Right cardiac atrium (tissue), 5 donors: ENCODE results near the gene PHC1. TPM values are rescaled to one million over a fixed set of nuclear protein-coding genes. Genes with fewer than 3 reads are reported as not detected.
A peak's percentile ranks its signal among the peaks of the same experiment; 100 is the strongest.
"Not testable (repeated sequence)": the region's sequence is repeated elsewhere in the genome, so short reads cannot be mapped to it uniquely, and the experiment has no call there.

Experiments
- ATAC-seq, 2 donors: fragments of 200-7000 bp; cut with Tn5 transposase; one replicate each; pipeline versions ENCODE4 v1.8.0 to v1.9.1; 2020; ENCODE audit warnings: moderate library complexity in 2 of 2, mild to moderate bottlenecking in 1 of 2
- DNase-seq, 3 donors: peaks; one replicate each; pipeline ENCODE4 v3.0.0-alpha.2; 2020
- H3K27ac ChIP-seq: one replicate; pipeline ENCODE4 v1.5.1; 2013; ENCODE audit warnings: mild to moderate bottlenecking, low read length, control low read depth, moderate library complexity
- H3K27me3 ChIP-seq: one replicate; pipeline ENCODE4 v1.6.1; 2013; ENCODE audit not compliant: control insufficient read depth, insufficient read depth
- H3K4me1 ChIP-seq: one replicate; pipeline ENCODE4 v1.6.1; 2013; ENCODE audit warnings: low read length; ENCODE audit not compliant: control insufficient read depth, insufficient read depth
- H3K4me3 ChIP-seq: one replicate; pipeline ENCODE4 v1.5.1; 2013; ENCODE audit warnings: low read length, control low read depth
- H3K9me3 ChIP-seq: one replicate; pipeline ENCODE4 v1.6.1; 2013; ENCODE audit warnings: low read length; ENCODE audit not compliant: control insufficient read depth
- WGBS: extraction: QIAGEN DNeasy Blood & Tissue Kit; methylation state at CpG from one replicate; pipeline ENCODE4 v1.1.7; 2013; 5-methylcytosine and 5-hydroxymethylcytosine counted together
- intact Hi-C, 4 donors: fragments of 100-400 bp; cut with DNase I; formaldehyde crosslinking; loops; one replicate each; pipeline versions ENCODE4 v1.11.0 to v1.14.0; 2022 to 2023
- polyA plus RNA-seq: library from polyadenylated mRNA; stranded (reverse); fragments of 200-250 nt; gene quantifications from one replicate; pipeline ENCODE4 v1.2.3, GENCODE V29; 2013
- total RNA-seq, 4 donors: library from RNA; stranded (reverse); fragmentation: NEBNext Ultra II Directional; extraction: Animal tissue kit (Norgen Biotek cat#: 25700); gene quantifications; one replicate each; pipeline ENCODE4 v1.2.1, GENCODE V29; 2021
- donor health status: healthy with polysubstance abuse.
- donor health status: DM: no; HTN: yes; CAD: no.
- donor health status: DM: no; HTN: no; CAD: no.
- donor health status: DM: no; HTN: yes; CAD: no; lungs with severe emphysema.
- donor health status: DM: yes; HTN: yes; CAD: no.

The PHC1 gene
- total and polyA plus RNA-seq, 5 donors: 13.3 to 34.9 (median 25.8) TPM

- ATAC-seq: peak in 1 of 2 donors; percentile 43
- H3K4me3 ChIP-seq, H3K9me3 ChIP-seq, DNase-seq, H3K27ac ChIP-seq, H3K27me3 ChIP-seq, H3K4me1 ChIP-seq, intact Hi-C loops: not testable (repeated sequence)
- 93% methylated on average over 2 of the region's 3 CpGs for WGBS
These were observed 18.2 kb downstream of the PHC1 start for GRCh38 chr12:8932464-8932863.

GRCh38 chr12:8934080-8934479 lies 19.8 kb downstream of the PHC1 start:
- H3K27ac ChIP-seq, ATAC-seq, H3K27me3 ChIP-seq, H3K4me1 ChIP-seq, DNase-seq, H3K9me3 ChIP-seq, intact Hi-C loops, H3K4me3 ChIP-seq: not testable (repeated sequence)
- 91% methylated on average over 4 of the region's 4 CpGs for WGBS

DNA sequence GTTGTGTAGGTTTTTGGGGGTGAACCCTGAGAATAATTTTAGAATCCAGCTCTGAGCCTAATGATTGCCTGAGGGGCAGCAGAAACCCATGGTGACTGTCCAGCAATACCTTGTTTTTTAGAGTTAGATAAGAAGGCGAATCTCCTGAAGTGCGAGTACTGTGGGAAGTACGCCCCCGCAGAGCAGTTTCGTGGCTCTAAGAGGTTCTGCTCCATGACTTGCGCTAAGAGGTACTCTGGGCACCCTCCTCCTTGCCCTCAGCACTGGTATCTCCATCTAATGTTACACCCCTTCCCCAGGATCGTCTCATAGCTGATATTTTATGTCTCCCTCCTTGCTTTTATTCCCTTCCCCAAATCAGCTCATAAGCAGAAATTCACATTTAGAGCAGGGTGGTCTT lies 22.4 kb downstream of the PHC1 start:
- Histone ChIP-seq H3K4me3 (no peak overlapping the region), H3K27ac (no peak overlapping the region), H3K27me3 (no peaks in the 10 kb centered on the region), H3K9me3 (no peaks in the 10 kb centered on the region), H3K4me1 (no peaks in the 10 kb centered on the region)
- DNase-seq (no peak), ATAC-seq (no peak)
- intact Hi-C loops: no loop called here
- 93% methylated on average over 7 of the region's 7 CpGs for WGBS

DNA sequence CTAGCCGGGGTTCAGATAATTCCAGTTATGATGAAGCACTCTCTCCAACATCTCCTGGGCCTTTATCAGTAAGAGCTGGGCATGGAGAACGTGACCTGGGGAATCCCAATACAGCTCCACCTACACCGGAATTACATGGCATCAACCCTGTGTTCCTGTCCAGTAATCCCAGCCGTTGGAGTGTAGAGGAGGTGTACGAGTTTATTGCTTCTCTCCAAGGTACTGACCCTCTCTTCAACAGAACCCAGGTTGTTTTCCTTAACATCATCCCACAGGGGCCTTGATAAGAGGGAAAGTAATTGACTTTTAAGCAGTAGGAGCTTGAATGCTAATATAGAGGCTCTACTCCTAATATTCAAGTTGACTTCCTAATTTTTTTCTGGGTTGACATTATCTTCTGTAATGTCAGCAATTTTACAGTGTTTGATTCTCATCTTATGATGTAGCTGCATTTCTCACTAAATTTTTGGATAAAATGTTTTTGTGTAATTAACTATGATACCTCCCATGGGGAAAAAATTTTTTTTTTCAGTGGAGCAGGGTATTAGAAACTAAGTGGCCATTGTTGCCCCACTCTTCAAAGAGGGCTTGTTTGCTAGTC lies 23.6 kb downstream of the PHC1 start:
- H3K4me1 ChIP-seq, H3K4me3 ChIP-seq, DNase-seq, intact Hi-C loops, H3K9me3 ChIP-seq, ATAC-seq, H3K27me3 ChIP-seq, H3K27ac ChIP-seq: not testable (repeated sequence)
- 67% methylated on average over 3 of the region's 5 CpGs for WGBS

GRCh38 chr12:8941691-8942478 lies 27.6 kb downstream of the PHC1 start:
- no peaks in the 10 kb centered on the region for H3K4me1 ChIP-seq
- no peaks in the 10 kb centered on the region for H3K27me3 ChIP-seq
- no peaks in the 10 kb centered on the region for H3K9me3 ChIP-seq
- H3K27ac ChIP-seq: no peak overlapping the region
- WGBS: 71% methylated on average over 5 of the region's 5 CpGs
- H3K4me3 ChIP-seq: no peak overlapping the region
- intact Hi-C loops: no loop called here
- DNase-seq (no peak), ATAC-seq (no peak)

DNA sequence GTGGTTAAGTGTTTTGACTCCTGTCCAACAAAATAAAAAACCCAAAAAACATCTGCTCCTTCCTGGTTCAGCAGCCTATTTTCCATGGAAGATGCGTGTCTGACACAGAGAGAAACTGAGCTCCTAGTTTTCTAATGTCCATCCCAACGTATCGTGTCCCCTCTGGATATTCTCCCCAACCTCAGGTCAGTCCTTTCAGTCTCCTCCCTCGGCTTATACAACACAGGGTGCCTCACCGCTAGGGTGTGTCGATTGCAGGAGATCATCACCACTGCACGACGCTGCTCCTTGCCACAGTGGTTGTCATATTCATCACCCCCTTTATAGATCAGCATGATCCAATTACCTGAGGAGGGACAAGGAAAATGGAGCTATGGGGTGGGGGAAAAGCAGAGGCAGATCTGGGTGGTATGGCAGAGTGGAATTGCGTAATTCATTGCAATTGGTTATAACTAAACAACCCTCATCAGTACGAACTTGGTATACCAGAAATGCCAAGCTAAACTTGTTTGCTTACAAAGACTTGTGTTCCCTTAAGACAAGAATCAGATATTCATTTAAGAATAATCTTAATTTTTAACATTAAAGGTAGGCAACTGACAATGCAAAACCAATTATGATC lies 29.4 kb downstream of the PHC1 start:
- H3K4me3 ChIP-seq: no peak overlapping the region
- H3K27ac ChIP-seq: no peak overlapping the region
- WGBS: 90% methylated on average over 10 of the region's 10 CpGs
- intact Hi-C loops: no loop called here
- no peaks in the 10 kb centered on the region for H3K27me3 ChIP-seq
- H3K4me1 ChIP-seq: peaks cover 1% of the 10 kb centered on the region
- DNase-seq: no peak
- no peaks in the 10 kb centered on the region for H3K9me3 ChIP-seq
- no peak for ATAC-seq

GRCh38 chr12:8946733-8947132 lies 32.4 kb downstream of the PHC1 start:
- Histone ChIP-seq H3K27ac (no peak overlapping the region), H3K27me3 (no peaks in the 10 kb centered on the region), H3K4me3 (no peak overlapping the region), H3K9me3 (no peaks in the 10 kb centered on the region), H3K4me1 (peaks cover 2% of the 10 kb centered on the region)
- DNase-seq (no peak), ATAC-seq (no peak)
- intact Hi-C loops: no loop called here
- 72% methylated on average over 1 of the region's 1 CpG for WGBS

DNA sequence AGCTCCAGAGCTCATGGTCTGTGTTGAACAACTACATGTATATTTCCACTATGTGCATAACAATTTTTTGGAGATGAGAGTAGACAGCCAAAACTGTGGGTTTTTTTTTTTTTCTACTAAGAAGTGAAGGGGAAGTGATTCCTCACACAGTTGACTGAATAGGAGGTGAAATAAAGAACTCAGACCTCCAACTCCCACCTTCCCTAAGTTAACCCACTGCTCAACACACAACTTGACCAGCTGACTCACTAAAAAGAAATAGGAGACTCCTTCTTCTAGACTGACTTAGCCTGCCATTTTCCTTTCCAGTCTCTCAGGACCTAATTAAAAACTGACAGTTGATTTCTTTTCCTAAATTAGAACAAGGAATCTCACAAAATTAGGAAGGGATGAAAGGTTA lies 33.4 kb downstream of the PHC1 start:
- ATAC-seq (no peak), DNase-seq (no peak)
- Histone ChIP-seq H3K27me3 (no peaks in the 10 kb centered on the region), H3K9me3 (no peaks in the 10 kb centered on the region), H3K4me3 (no peak overlapping the region), H3K4me1 (peaks cover 2% of the 10 kb centered on the region), H3K27ac (no peak overlapping the region)
- intact Hi-C loops: no loop called here

- DNase-seq (peak in 1 of 3 donors; percentile 41), ATAC-seq (peak in 1 of 2 donors; percentile 3)
- Histone ChIP-seq H3K9me3 (no peaks in the 10 kb centered on the region), H3K4me1 (peaks cover 2% of the 10 kb centered on the region), H3K27ac (peak overlapping the region; percentile 96), H3K27me3 (no peaks in the 10 kb centered on the region), H3K4me3 (peak overlapping the region; percentile 75)
- 1% methylated on average over 15 of the region's 15 CpGs for WGBS
- intact Hi-C loops: no loop called here
These were observed 34.5 kb downstream of the PHC1 start for GRCh38 chr12:8948701-8949341.

GRCh38 chr12:8949342-8950220 lies 35.3 kb downstream of the PHC1 start, which contains the start of gene M6PR:
TSS of gene M6PR (minus strand) at chr12:8949645. CDS start at chr12:8946404, 3,241 bp downstream.
- Histone ChIP-seq H3K4me1 (peaks cover 2% of the 10 kb centered on the region), H3K9me3 (no peaks in the 10 kb centered on the region), H3K27ac (peak within 1 kb of the TSS; percentile 96), H3K4me3 (peak within 1 kb of the TSS; percentile 75), H3K27me3 (no peaks in the 10 kb centered on the region)
- ATAC-seq (peak; percentile 98), DNase-seq (peak; percentile 94 to 97 (median 97))
- intact Hi-C loops: loop anchor here in 2 of 4 donors (2.0 to 5.0 kb wide), 2 partner anchors 91 to 93 kb away; no protein-coding TSS in a partner anchor
- WGBS: under 1% methylated on average over 66 of the region's 66 CpGs
